Measurements from ENCODE around the gene PID1. TPM values are rescaled to one million over a fixed set of nuclear protein-coding genes. Genes with fewer than 3 reads are reported as not detected.

PID1 gene
- total RNA-seq, 1 experiment from 2014 or later, result 35.6 TPM

- no peak for DNase-seq (ENCODE audit: low read depth)
Observed at GRCh38 chr2:229261599-229261998, 9.5 kb downstream of the PID1 start.

- DNase-seq (ENCODE audit: low read depth), result no peak
Observed at GRCh38 chr2:229261076-229261475, 10.0 kb downstream of the PID1 start.

GRCh38 chr2:229257985-229258384 lies 13.1 kb downstream of the PID1 start:
- no peak for DNase-seq (ENCODE audit: low read depth)

- DNase-seq (ENCODE audit: low read depth), result no peak
Observed at GRCh38 chr2:229256376-229256775, 14.7 kb downstream of the PID1 start.

GRCh38 chr2:229254206-229254605 lies 16.9 kb downstream of the PID1 start:
- DNase-seq (ENCODE audit: low read depth), result no peak

- DNase-seq (ENCODE audit: low read depth), result no peak
Observed at GRCh38 chr2:229252996-229253395, 18.1 kb downstream of the PID1 start.

- no peak for DNase-seq (ENCODE audit: low read depth)
Observed at GRCh38 chr2:229252280-229252679, 18.8 kb downstream of the PID1 start.

GRCh38 chr2:229249536-229249935 lies 21.6 kb downstream of the PID1 start:
- DNase-seq (ENCODE audit: low read depth), result peak; percentile 48

- DNase-seq (ENCODE audit: low read depth), result no peak
Observed at GRCh38 chr2:229246334-229246733, 24.8 kb downstream of the PID1 start.

GRCh38 chr2:229244975-229245374 lies 26.1 kb downstream of the PID1 start:
- DNase-seq (ENCODE audit: low read depth), result peak; percentile 76

GRCh38 chr2:229243890-229244560 lies 27.1 kb downstream of the PID1 start:
- peak; percentile 61 for DNase-seq (ENCODE audit: low read depth)

GRCh38 chr2:229240984-229241491 lies 30.0 kb downstream of the PID1 start:
- no peak for DNase-seq (ENCODE audit: low read depth)

GRCh38 chr2:229239021-229239420 lies 32.1 kb downstream of the PID1 start:
- no peak for DNase-seq (ENCODE audit: low read depth)

- DNase-seq (ENCODE audit: low read depth), result no peak
Observed at GRCh38 chr2:229237270-229237669, 33.8 kb downstream of the PID1 start.

GRCh38 chr2:229235131-229235914 lies 35.8 kb downstream of the PID1 start:
- DNase-seq (ENCODE audit: low read depth), result peak; percentile 40

- DNase-seq (ENCODE audit: low read depth), result no peak
Observed at GRCh38 chr2:229231885-229232284, 39.2 kb downstream of the PID1 start.

- no peak for DNase-seq (ENCODE audit: low read depth)
Observed at GRCh38 chr2:229231328-229231868, 39.7 kb downstream of the PID1 start.

GRCh38 chr2:229230911-229231310 lies 40.2 kb downstream of the PID1 start:
- no peak for DNase-seq (ENCODE audit: low read depth)

GRCh38 chr2:229230256-229230655 lies 40.8 kb downstream of the PID1 start:
- DNase-seq (ENCODE audit: low read depth), result no peak

- no peak for DNase-seq (ENCODE audit: low read depth)
Observed at GRCh38 chr2:229226382-229226781, 44.7 kb downstream of the PID1 start.

GRCh38 chr2:229223107-229223506 lies 48.0 kb downstream of the PID1 start:
- DNase-seq (ENCODE audit: low read depth), result no peak

GRCh38 chr2:229221641-229222040 lies 49.4 kb downstream of the PID1 start:
- DNase-seq (ENCODE audit: low read depth), result no peak

- DNase-seq (ENCODE audit: low read depth), result no peak
Observed at GRCh38 chr2:229220254-229220653, 50.8 kb downstream of the PID1 start.
